IMR-90 (cell line): ENCODE data around the gene SF3A2. TPM values are rescaled to one million over a fixed set of nuclear protein-coding genes. Genes with fewer than 3 reads are reported as not detected.

ENCODE experiments used
- ATAC-seq: fragments of 200-7000 bp; cut with Tn5 transposase; 2 replicates; pipeline ENCODE4 v1.9.1; 2020; ENCODE audit warnings: low read depth, mild to moderate bottlenecking, moderate library complexity
- BruUV-seq: library from RNA; stranded (reverse); fragments of 400-500 nt; replicated peaks from 2 replicates; lab custom pipeline; 2021; lab: Mats Ljungman, UMichigan
- CTCF ChIA-PET: fragments of 300-600 bp; formaldehyde crosslinking; extraction: SDS; loops from one replicate; lab custom pipeline; 2021; ENCODE audit warnings: antibody characterized with exemption; lab: Yijun Ruan, JAX
- POLR2A ChIA-PET: fragments of 300-600 bp; sonication (Branson Sonifier 250); formaldehyde crosslinking; loops from one replicate; lab custom pipeline; 2022; ENCODE audit warnings: antibody characterized with exemption; ENCODE audit not compliant: unreplicated experiment; lab: Charles Lee
- DNase-seq: peaks from one replicate; pipeline ENCODE4 v3.0.0; 2013
- H2AFZ ChIP-seq: replicated peaks from 2 replicates; pipeline ENCODE3; 2013; ENCODE audit warnings: low read length, mild to moderate bottlenecking; ENCODE audit not compliant: poor library complexity
- H2AK5ac ChIP-seq: 2 replicates; pipeline ENCODE4 v1.6.1; 2013; ENCODE audit warnings: low read depth, low read length, inconsistent platforms
- H2AK9ac ChIP-seq: replicated peaks from 2 replicates; pipeline ENCODE3; 2013; ENCODE audit warnings: mild to moderate bottlenecking, low read depth, low read length, moderate library complexity; ENCODE audit not compliant: poor library complexity
- H2BK120ac ChIP-seq: 2 replicates; pipeline ENCODE4 v1.6.1; 2013; ENCODE audit warnings: low read depth, low read length, inconsistent platforms
- H2BK15ac ChIP-seq: 3 replicates; pipeline ENCODE4 v1.6.1; 2013; ENCODE audit warnings: low read depth, low read length, inconsistent platforms
- H2BK20ac ChIP-seq: 2 replicates; pipeline ENCODE4 v1.6.1; 2013; ENCODE audit warnings: low read depth, mild to moderate bottlenecking, inconsistent platforms, low read length, moderate library complexity
- H2BK5ac ChIP-seq: 2 replicates; pipeline ENCODE4 v1.6.1; 2013; ENCODE audit warnings: mild to moderate bottlenecking, low read depth, low read length, inconsistent platforms; ENCODE audit not compliant: poor library complexity, severe bottlenecking
- H3K14ac ChIP-seq: replicated peaks from 2 replicates; pipeline ENCODE4 v1.6.1; 2013; ENCODE audit warnings: low read depth, low read length, inconsistent platforms
- H3K18ac ChIP-seq: 2 replicates; pipeline ENCODE4 v1.6.1; 2013; ENCODE audit warnings: low read depth, low read length, control low read depth
- H3K23ac ChIP-seq: 2 replicates; pipeline ENCODE4 v1.6.1; 2013; ENCODE audit warnings: low read depth, low read length, inconsistent platforms
- H3K27ac ChIP-seq: 2 replicates; pipeline ENCODE4 v1.5.1; 2013; ENCODE audit warnings: mild to moderate bottlenecking, control low read depth, low read length; ENCODE audit not compliant: insufficient read depth
- H3K27me3 ChIP-seq: 2 replicates; pipeline ENCODE4 v1.6.1; 2013; ENCODE audit warnings: low read length; ENCODE audit not compliant: control insufficient read depth, insufficient read depth
- H3K36me3 ChIP-seq: 2 replicates; pipeline ENCODE4 v1.6.1; 2013; ENCODE audit warnings: low read length, mixed read lengths; ENCODE audit not compliant: control insufficient read depth, insufficient read depth
- H3K4ac ChIP-seq: 2 replicates; pipeline ENCODE4 v1.6.1; 2013; ENCODE audit warnings: low read depth, low read length, inconsistent platforms
- H3K4me1 ChIP-seq: 2 replicates; pipeline ENCODE4 v1.6.1; 2013; ENCODE audit warnings: low read length, mixed read lengths; ENCODE audit not compliant: control insufficient read depth, insufficient read depth
- H3K4me2 ChIP-seq: 2 replicates; pipeline ENCODE4 v1.6.1; 2013; ENCODE audit warnings: low read depth, mild to moderate bottlenecking, control low read depth, low read length, moderate library complexity
- H3K4me3 ChIP-seq: 2 replicates; pipeline ENCODE4 v1.5.1; 2013; ENCODE audit warnings: low read depth, mild to moderate bottlenecking, control low read depth, low read length, moderate library complexity; ENCODE audit not compliant: insufficient read depth
- H3K56ac ChIP-seq: 2 replicates; pipeline ENCODE4 v1.6.1; 2013; ENCODE audit warnings: low read length, inconsistent platforms; ENCODE audit not compliant: insufficient read depth; ENCODE audit errors: extremely low read depth
- H3K79me1 ChIP-seq, 2 experiments: 2 replicates each; pipeline ENCODE4 v1.6.1; 2013; ENCODE audit warnings: low read length in 2 of 2, inconsistent platforms in 1 of 2, low read depth in 1 of 2
- H3K9ac ChIP-seq: 2 replicates; pipeline ENCODE4 v1.6.1; 2013; ENCODE audit warnings: low read depth, low read length, control low read depth
- H3K9me1 ChIP-seq: 2 replicates; pipeline ENCODE4 v1.6.1; 2013; ENCODE audit warnings: low read length, inconsistent platforms; ENCODE audit not compliant: insufficient read depth
- H3K9me3 ChIP-seq: 2 replicates; pipeline ENCODE4 v1.6.1; 2013; ENCODE audit warnings: low read length; ENCODE audit not compliant: control insufficient read depth, insufficient read depth
- H4K20me1 ChIP-seq: 2 replicates; pipeline ENCODE4 v1.6.1; 2013; ENCODE audit warnings: low read length, inconsistent platforms; ENCODE audit not compliant: insufficient read depth
- H4K5ac ChIP-seq: 2 replicates; pipeline ENCODE4 v1.6.1; 2013; ENCODE audit warnings: mild to moderate bottlenecking, low read depth, low read length, control low read depth
- H4K8ac ChIP-seq, 2 experiments: 2 replicates each; pipeline ENCODE4 v1.6.1; 2013; ENCODE audit warnings: low read depth in 2 of 2, low read length in 2 of 2, control low read depth in 1 of 2, inconsistent platforms in 1 of 2
- H4K91ac ChIP-seq: 2 replicates; pipeline ENCODE4 v1.6.1; 2013; ENCODE audit warnings: low read depth, low read length, inconsistent platforms; ENCODE audit not compliant: insufficient read depth
- BHLHE40 ChIP-seq: fragments of 150-350 bp; IDR thresholded peaks from 2 replicates; pipeline ENCODE4 v1.6.1; 2016; ENCODE audit warnings: mild to moderate bottlenecking, low read depth, low read length
- CEBPB ChIP-seq: IDR thresholded peaks from 2 replicates; pipeline ENCODE4 v1.6.1; 2012; ENCODE audit warnings: low read depth, low read length, improper control_type of control experiment
- CHD1 ChIP-seq: IDR thresholded peaks from 2 replicates; pipeline ENCODE4 v1.6.1; 2012; ENCODE audit warnings: low read depth, low read length, improper control_type of control experiment
- FOS ChIP-seq: fragments of 150-350 bp; IDR thresholded peaks from 2 replicates; pipeline ENCODE4 v1.6.1; 2016; ENCODE audit warnings: low read depth, low read length
- MAFK ChIP-seq: IDR thresholded peaks from 2 replicates; pipeline ENCODE4 v1.6.1; 2012; ENCODE audit warnings: low read depth, low read length, improper control_type of control experiment
- MAZ ChIP-seq: IDR thresholded peaks from 2 replicates; pipeline ENCODE4 v1.6.1; 2012; ENCODE audit warnings: low read depth, mild to moderate bottlenecking, low read length, improper control_type of control experiment, moderate library complexity, borderline replicate concordance
- MXI1 ChIP-seq: IDR thresholded peaks from 2 replicates; pipeline ENCODE4 v1.6.1; 2012; ENCODE audit warnings: low read depth, mild to moderate bottlenecking, low read length, moderate library complexity, borderline replicate concordance
- NFE2L2 ChIP-seq: fragments of 150-350 bp; IDR thresholded peaks from 2 replicates; pipeline ENCODE4 v1.6.1; 2016; ENCODE audit warnings: low read depth, mild to moderate bottlenecking, low read length
- POLR2A ChIP-seq: IDR thresholded peaks from 2 replicates; pipeline ENCODE4 v1.6.1; 2012; ENCODE audit warnings: mild to moderate bottlenecking, low read depth, low read length
- RAD21 ChIP-seq: IDR thresholded peaks from 2 replicates; pipeline ENCODE4 v1.6.1; 2012; ENCODE audit warnings: low read length, improper control_type of control experiment
- RCOR1 ChIP-seq: IDR thresholded peaks from 2 replicates; pipeline ENCODE4 v1.6.1; 2012; ENCODE audit warnings: mild to moderate bottlenecking, low read length, improper control_type of control experiment; ENCODE audit not compliant: insufficient replicate concordance
- RFX5 ChIP-seq: IDR thresholded peaks from 2 replicates; pipeline ENCODE4 v1.8.0; 2012; ENCODE audit warnings: low read depth, mild to moderate bottlenecking, low read length, moderate library complexity
- SMC3 ChIP-seq: fragments of 150-350 bp; IDR thresholded peaks from 2 replicates; pipeline ENCODE4 v1.6.1; 2016; ENCODE audit warnings: low read depth, mild to moderate bottlenecking, antibody characterized with exemption, low read length, moderate library complexity
- WGBS, 2 experiments: methylation state at CpG; one replicate each; pipeline versions ENCODE4 v1.1.5 to v1.1.7; 2013; ENCODE audit warnings: missing lambda C conversion rate in 2 of 2; ENCODE audit not compliant: insufficient read length in 1 of 2; ENCODE audit errors: extremely low coverage in 2 of 2; 5-methylcytosine and 5-hydroxymethylcytosine counted together
- dilution Hi-C: fragments of 300-500 bp; cut with HindIII; formaldehyde crosslinking; loops from one replicate; pipeline ENCODE4 v1.14.3; 2018; ENCODE audit warnings: low sequenced_read_pairs; ENCODE audit not compliant: unreplicated experiment
- in situ Hi-C: fragments of 300-500 bp; cut with MboI; formaldehyde crosslinking; loops from 3 replicates; pipeline ENCODE4 v1.14.3; 2019; ENCODE audit warnings: low sequenced_read_pairs, inconsistent platforms, mixed read lengths
- intact Hi-C: fragments of 100-400 bp; cut with micrococcal nuclease; formaldehyde crosslinking; loops from 2 replicates; pipeline ENCODE4 v1.10.0; 2022
- polyA plus RNA-seq, 3 experiments: library from polyadenylated mRNA; depleted of rRNA; stranded (reverse); fragments of >200 nt; gene quantifications; 2 replicates each; pipeline ENCODE4 v1.2.3, GENCODE V29; 2012; ENCODE audit warnings: low replicate concordance in 1 of 3
- total RNA-seq: library from RNA; depleted of rRNA; stranded (reverse); fragments of >200 nt; gene quantifications from 2 replicates; pipeline ENCODE4 v1.2.3, GENCODE V29; 2012
- TF ChIP-seq, protein P1 (sequence below): conservative IDR thresholded peaks from 2 replicates; pipeline ENCODE4 v1.5.1; 2012; ENCODE audit warnings: mild to moderate bottlenecking, low read depth, low read length, improper control_type of control experiment
- TF ChIP-seq, protein P2 (sequence below): fragments of 150-350 bp; IDR thresholded peaks from 2 replicates; pipeline ENCODE4 v1.6.1; 2017; ENCODE audit warnings: mild to moderate bottlenecking, antibody characterized with exemption, low read length, low read depth
- TF ChIP-seq, protein P3 (sequence below): fragments of 150-350 bp; IDR thresholded peaks from 2 replicates; pipeline ENCODE4 v1.6.1; 2016; ENCODE audit warnings: low read depth, mild to moderate bottlenecking, low read length, moderate library complexity, borderline replicate concordance

Gene SF3A2
- total and polyA plus RNA-seq, 2 of the 4 experiments (the other 2 are of a cell fraction) = 4.8 to 34.5 TPM

DNA sequence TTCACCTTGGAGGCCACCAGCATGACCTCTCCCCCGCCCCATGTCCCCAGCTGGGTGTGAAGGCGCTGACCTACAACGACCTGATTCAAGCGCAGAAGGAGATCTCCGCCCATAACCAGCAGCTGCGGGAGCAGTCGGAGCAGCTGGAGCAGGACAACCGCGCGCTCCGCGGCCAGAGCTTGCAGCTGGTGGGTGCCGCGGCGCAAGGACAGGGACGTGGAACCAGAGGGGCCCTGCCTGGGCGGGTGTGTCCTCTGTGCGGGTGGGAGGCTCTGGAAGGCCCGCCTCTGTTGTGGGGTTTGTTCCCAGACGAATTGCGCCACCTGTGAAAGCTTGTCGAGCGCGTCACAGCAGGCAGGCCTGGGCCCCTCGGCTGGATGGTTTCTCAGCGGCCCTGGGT lies 22.8 kb upstream of the SF3A2 start:
- dilution Hi-C loops = no loop called here
- H4K5ac ChIP-seq = no peak overlapping the region
- H3K27ac ChIP-seq = no peak overlapping the region
- CTCF ChIA-PET = interaction anchor here (0.6 kb wide), 1 partner anchor 178 kb away, joined by 3 read pairs; no protein-coding TSS in a partner anchor
- H3K56ac ChIP-seq = no peak overlapping the region
- intact Hi-C loops = no loop called here
- DNase-seq (no peak), ATAC-seq (no peak)
- H2BK15ac ChIP-seq = no peak overlapping the region
- H3K4ac ChIP-seq = no peak overlapping the region
- TF ChIP-seq FOS = no peak
- TF ChIP-seq CEBPB = no peak
- no peak for TF ChIP-seq RCOR1
- TF ChIP-seq, protein P1, sequence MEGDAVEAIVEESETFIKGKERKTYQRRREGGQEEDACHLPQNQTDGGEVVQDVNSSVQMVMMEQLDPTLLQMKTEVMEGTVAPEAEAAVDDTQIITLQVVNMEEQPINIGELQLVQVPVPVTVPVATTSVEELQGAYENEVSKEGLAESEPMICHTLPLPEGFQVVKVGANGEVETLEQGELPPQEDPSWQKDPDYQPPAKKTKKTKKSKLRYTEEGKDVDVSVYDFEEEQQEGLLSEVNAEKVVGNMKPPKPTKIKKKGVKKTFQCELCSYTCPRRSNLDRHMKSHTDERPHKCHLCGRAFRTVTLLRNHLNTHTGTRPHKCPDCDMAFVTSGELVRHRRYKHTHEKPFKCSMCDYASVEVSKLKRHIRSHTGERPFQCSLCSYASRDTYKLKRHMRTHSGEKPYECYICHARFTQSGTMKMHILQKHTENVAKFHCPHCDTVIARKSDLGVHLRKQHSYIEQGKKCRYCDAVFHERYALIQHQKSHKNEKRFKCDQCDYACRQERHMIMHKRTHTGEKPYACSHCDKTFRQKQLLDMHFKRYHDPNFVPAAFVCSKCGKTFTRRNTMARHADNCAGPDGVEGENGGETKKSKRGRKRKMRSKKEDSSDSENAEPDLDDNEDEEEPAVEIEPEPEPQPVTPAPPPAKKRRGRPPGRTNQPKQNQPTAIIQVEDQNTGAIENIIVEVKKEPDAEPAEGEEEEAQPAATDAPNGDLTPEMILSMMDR = no peak
- TF ChIP-seq SMC3 = no peak
- no peak for TF ChIP-seq RFX5
- TF ChIP-seq NFE2L2 = no peak
- no peak for TF ChIP-seq MAZ
- no peak for TF ChIP-seq MXI1
- TF ChIP-seq, protein P2, sequence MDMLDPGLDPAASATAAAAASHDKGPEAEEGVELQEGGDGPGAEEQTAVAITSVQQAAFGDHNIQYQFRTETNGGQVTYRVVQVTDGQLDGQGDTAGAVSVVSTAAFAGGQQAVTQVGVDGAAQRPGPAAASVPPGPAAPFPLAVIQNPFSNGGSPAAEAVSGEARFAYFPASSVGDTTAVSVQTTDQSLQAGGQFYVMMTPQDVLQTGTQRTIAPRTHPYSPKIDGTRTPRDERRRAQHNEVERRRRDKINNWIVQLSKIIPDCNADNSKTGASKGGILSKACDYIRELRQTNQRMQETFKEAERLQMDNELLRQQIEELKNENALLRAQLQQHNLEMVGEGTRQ = no peak
- TF ChIP-seq BHLHE40 = no peak
- no peak for TF ChIP-seq RAD21
- no peak for TF ChIP-seq MAFK
- no peak for TF ChIP-seq CHD1
- TF ChIP-seq, protein P3, sequence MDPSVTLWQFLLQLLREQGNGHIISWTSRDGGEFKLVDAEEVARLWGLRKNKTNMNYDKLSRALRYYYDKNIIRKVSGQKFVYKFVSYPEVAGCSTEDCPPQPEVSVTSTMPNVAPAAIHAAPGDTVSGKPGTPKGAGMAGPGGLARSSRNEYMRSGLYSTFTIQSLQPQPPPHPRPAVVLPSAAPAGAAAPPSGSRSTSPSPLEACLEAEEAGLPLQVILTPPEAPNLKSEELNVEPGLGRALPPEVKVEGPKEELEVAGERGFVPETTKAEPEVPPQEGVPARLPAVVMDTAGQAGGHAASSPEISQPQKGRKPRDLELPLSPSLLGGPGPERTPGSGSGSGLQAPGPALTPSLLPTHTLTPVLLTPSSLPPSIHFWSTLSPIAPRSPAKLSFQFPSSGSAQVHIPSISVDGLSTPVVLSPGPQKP = no peak
- no peak for TF ChIP-seq POLR2A
- no peak overlapping the region for H4K91ac ChIP-seq
- H3K9ac ChIP-seq = no peak overlapping the region
- H3K9me3 ChIP-seq = no peaks in the 10 kb centered on the region
- H3K4me1 ChIP-seq = no peaks in the 10 kb centered on the region
- no peak overlapping the region for H3K18ac ChIP-seq
- POLR2A ChIA-PET = no interaction called here
- peaks cover 13 to 49% of the 10 kb centered on the region in 2 experiments; a peak in 3 of 4 replicates for H3K79me1 ChIP-seq
- no peak overlapping the region for H3K14ac ChIP-seq
- 93% methylated on average over 5 of the region's 26 CpGs; no CpG with 5 or more reads in 1 of the 2 experiments for WGBS, 2 experiments
- in situ Hi-C loops = no loop called here
- H3K36me3 ChIP-seq = peaks cover 67% of the 10 kb centered on the region
- no peak overlapping the region for H3K4me2 ChIP-seq
- no peak overlapping the region for H3K23ac ChIP-seq
- no peak overlapping the region for H2AFZ ChIP-seq
- no peaks in the 10 kb centered on the region for H3K27me3 ChIP-seq
- BruUV-seq = no TSS peak
- H2BK120ac ChIP-seq = no peak overlapping the region
- H2AK9ac ChIP-seq = no peak overlapping the region
- no peaks in the 10 kb centered on the region for H4K20me1 ChIP-seq
- no peak overlapping the region for H2BK5ac ChIP-seq
- no peak overlapping the region for H2AK5ac ChIP-seq
- no peak overlapping the region for H2BK20ac ChIP-seq
- no peak overlapping the region for H3K4me3 ChIP-seq
- H4K8ac ChIP-seq = no peak overlapping the region
- H3K9me1 ChIP-seq = no peaks in the 10 kb centered on the region
